Nephron progenitor cell (in vitro differentiated cells): ENCODE data around the gene NTSR2.

ENCODE experiments used
- DNase-seq: peaks from one replicate; pipeline ENCODE4 v3.0.0; 2021
- H3K27ac Mint-ChIP-seq: 2 replicates; pipeline ENCODE4 v1.8.0; 2021; ENCODE audit warnings: mild to moderate bottlenecking, moderate library complexity, mixed read lengths
- H3K27me3 Mint-ChIP-seq: 2 replicates; pipeline ENCODE4 v1.8.0; 2021; ENCODE audit warnings: mild to moderate bottlenecking, low read depth, mixed read lengths; ENCODE audit not compliant: poor library complexity
- H3K36me3 Mint-ChIP-seq: 2 replicates; pipeline ENCODE4 v1.8.0; 2021; ENCODE audit warnings: low read depth, mixed read lengths
- H3K4me1 Mint-ChIP-seq: 2 replicates; pipeline ENCODE4 v1.8.0; 2021; ENCODE audit warnings: mixed read lengths
- H3K4me3 Mint-ChIP-seq: 2 replicates; pipeline ENCODE4 v1.8.0; 2021; ENCODE audit warnings: mild to moderate bottlenecking, moderate library complexity, mixed read lengths
- H3K9me3 Mint-ChIP-seq: 2 replicates; pipeline ENCODE4 v1.8.0; 2021; ENCODE audit warnings: mild to moderate bottlenecking, moderate library complexity, mixed read lengths
- TF ChIP-seq, protein P1 (sequence below): fragments of 200-600 bp; sonication (generic); IDR thresholded peaks from 2 replicates; pipeline ENCODE4 v1.5.0; 2021; ENCODE audit warnings: antibody characterized with exemption

NTSR2 gene

DNA sequence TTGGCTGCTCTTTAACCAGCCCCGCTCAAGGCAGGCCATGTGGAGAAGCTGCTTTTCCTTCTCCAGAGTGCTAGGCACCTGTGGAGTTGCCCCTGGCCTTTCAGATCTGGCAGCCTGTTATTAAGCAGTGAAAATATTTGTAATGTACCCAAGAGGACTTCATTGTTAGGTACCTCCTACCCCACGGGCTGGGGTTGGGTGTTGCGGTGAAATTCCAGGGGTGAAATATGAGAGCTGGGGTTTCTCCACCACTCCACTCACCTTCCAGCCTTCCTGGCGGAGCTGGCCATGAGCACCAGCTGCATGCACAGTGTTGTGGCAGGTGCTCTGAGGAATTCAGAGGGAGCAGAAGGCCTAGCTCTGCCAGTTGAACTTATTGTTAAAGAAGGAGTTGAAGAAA is 39.1 kb downstream of the NTSR2 start:
- DNase-seq = no peak
- Mint-ChIP-seq H3K27ac (peak overlapping the region; percentile 65), H3K27me3 (no peaks in the 10 kb centered on the region), H3K4me3 (no peak overlapping the region), H3K4me1 (no peaks in the 10 kb centered on the region), H3K9me3 (peaks cover 3% of the 10 kb centered on the region), H3K36me3 (peaks cover 80% of the 10 kb centered on the region)
- TF ChIP-seq, protein P1, sequence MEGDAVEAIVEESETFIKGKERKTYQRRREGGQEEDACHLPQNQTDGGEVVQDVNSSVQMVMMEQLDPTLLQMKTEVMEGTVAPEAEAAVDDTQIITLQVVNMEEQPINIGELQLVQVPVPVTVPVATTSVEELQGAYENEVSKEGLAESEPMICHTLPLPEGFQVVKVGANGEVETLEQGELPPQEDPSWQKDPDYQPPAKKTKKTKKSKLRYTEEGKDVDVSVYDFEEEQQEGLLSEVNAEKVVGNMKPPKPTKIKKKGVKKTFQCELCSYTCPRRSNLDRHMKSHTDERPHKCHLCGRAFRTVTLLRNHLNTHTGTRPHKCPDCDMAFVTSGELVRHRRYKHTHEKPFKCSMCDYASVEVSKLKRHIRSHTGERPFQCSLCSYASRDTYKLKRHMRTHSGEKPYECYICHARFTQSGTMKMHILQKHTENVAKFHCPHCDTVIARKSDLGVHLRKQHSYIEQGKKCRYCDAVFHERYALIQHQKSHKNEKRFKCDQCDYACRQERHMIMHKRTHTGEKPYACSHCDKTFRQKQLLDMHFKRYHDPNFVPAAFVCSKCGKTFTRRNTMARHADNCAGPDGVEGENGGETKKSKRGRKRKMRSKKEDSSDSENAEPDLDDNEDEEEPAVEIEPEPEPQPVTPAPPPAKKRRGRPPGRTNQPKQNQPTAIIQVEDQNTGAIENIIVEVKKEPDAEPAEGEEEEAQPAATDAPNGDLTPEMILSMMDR = no peak

DNA sequence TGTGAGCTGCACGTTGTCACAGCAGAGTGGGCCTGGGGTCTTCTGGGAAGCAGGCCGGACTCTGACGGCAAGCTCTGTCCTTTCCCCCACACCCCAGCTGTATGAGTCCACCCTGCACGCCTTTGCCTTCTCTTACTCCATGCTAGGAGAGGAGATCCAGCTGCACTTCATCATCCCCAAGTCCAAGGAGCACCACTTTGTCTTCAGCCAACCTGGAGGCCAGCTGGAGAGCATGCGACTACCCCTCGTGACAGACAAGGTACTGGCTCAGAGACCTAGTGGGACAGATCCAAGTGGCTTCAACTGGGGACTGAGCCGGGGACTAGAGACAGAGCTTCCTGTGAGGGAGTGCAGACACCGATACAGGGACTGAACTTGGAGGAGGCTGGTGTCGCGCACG is 40.1 kb downstream of the NTSR2 start:
- peaks cover 90% of the 10 kb centered on the region for H3K36me3 Mint-ChIP-seq
- no peak for DNase-seq
- H3K27me3 Mint-ChIP-seq = no peaks in the 10 kb centered on the region
- H3K4me3 Mint-ChIP-seq = no peak overlapping the region
- H3K9me3 Mint-ChIP-seq = peaks cover 3% of the 10 kb centered on the region
- TF ChIP-seq, protein P1 = no peak
- H3K27ac Mint-ChIP-seq = no peak overlapping the region
- H3K4me1 Mint-ChIP-seq = no peaks in the 10 kb centered on the region

DNA sequence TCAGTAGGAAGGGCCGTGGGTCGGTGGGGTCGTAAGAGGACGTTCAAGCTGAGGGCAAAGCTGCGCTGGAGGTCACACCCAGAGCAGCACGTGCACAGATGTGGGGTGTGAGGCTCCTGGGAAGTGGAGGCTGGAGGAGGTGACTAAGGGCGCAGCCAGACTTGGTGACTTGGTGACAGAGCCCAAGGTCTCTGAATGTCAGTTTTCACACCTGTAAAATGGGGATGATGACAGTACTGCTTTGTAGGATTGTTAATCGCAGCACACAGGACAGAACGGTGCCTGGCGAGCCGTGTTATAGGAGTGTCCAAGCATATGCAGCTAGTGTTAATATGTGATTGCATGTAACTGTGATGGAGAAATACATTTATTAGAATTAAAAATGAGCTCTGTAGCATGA is 40.8 kb downstream of the NTSR2 start:
- Mint-ChIP-seq H3K27ac (no peak overlapping the region), H3K4me3 (no peak overlapping the region), H3K36me3 (peaks cover 93% of the 10 kb centered on the region), H3K4me1 (no peaks in the 10 kb centered on the region), H3K27me3 (no peaks in the 10 kb centered on the region), H3K9me3 (peaks cover 3% of the 10 kb centered on the region)
- DNase-seq = no peak
- TF ChIP-seq, protein P1 = no peak

DNA sequence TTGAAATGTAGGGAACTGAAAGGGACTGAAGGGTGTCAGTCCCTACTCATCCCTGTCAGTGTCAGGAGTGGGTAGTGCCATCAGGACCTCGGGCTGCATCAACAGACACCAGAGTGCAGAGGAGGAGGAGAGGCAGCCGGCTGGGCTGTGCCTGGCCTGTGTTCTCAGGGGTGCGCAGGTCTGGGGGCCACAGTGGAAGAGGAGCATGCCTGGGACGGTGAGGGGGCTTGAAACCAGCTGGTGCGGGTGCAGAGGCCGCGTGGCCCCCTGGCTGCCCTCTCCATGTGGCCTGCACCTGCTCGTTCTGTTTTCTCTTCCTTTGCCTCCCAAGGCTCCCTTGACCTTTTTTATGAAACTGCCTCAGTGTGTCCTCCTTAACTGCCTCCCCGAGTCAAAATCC is 41.3 kb downstream of the NTSR2 start:
- Mint-ChIP-seq H3K27me3 (peaks cover under 1% of the 10 kb centered on the region), H3K27ac (no peak overlapping the region), H3K9me3 (peaks cover 3% of the 10 kb centered on the region), H3K36me3 (peaks cover 95% of the 10 kb centered on the region), H3K4me1 (no peaks in the 10 kb centered on the region), H3K4me3 (no peak overlapping the region)
- DNase-seq = no peak
- TF ChIP-seq, protein P1 = no peak

DNA sequence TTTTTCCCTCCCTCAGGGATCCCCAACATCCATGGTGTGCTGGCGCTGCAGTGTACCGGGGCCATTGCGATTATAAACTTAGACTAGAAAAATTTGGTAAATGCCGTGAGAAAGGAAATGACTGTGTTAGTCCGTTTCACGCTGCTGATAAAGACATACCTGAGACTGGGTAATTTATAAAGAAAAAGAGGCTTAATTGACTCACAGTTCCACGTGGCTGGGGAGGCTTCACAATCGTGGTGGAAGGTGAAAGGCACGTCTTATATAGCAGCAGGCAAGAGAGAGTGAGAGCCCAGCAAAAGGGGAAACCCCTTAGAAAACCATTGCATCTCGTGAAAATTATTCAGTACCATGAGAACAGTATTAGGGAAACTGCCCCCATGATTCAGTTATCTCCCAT is 44.3 kb downstream of the NTSR2 start:
- H3K27ac Mint-ChIP-seq = no peak overlapping the region
- H3K4me3 Mint-ChIP-seq = no peak overlapping the region
- H3K9me3 Mint-ChIP-seq = peaks cover 3% of the 10 kb centered on the region
- no peak for DNase-seq
- peaks cover 5% of the 10 kb centered on the region for H3K27me3 Mint-ChIP-seq
- TF ChIP-seq, protein P1 = no peak
- peaks cover 87% of the 10 kb centered on the region for H3K36me3 Mint-ChIP-seq
- no peaks in the 10 kb centered on the region for H3K4me1 Mint-ChIP-seq

DNA sequence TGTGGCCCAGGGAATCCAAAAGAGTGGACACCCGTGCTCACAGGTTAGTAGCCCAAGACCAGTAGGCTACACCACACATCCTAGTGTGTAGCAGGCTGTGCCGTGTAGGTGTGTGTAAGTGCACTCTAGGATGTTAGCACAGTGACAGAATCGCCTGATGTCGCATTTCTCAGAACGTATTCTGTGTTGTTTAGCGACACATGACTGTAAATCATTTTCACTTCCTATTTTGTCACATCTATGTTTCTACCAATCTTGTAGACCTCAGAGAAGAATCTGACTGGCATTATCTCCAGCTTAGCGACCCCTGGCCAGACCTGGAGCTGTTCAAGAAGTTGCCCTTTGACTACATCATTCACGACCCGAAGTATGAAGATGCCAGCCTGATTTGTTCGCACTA is 45.1 kb downstream of the NTSR2 start:
- H3K36me3 Mint-ChIP-seq = peaks cover 87% of the 10 kb centered on the region
- peaks cover 3% of the 10 kb centered on the region for H3K9me3 Mint-ChIP-seq
- H3K27me3 Mint-ChIP-seq = peaks cover 5% of the 10 kb centered on the region
- DNase-seq = no peak
- H3K4me3 Mint-ChIP-seq = no peak overlapping the region
- TF ChIP-seq, protein P1 = no peak
- H3K4me1 Mint-ChIP-seq = no peaks in the 10 kb centered on the region
- H3K27ac Mint-ChIP-seq = no peak overlapping the region
